HCT116 (cell line): ENCODE results near the gene CDH7. TPM values are rescaled to one million over a fixed set of nuclear protein-coding genes. Genes with fewer than 3 reads are reported as not detected.

Experiments
- ATAC-seq: fragments of 200-7000 bp; cut with Tn5 transposase; 2 replicates; pipeline ENCODE4 v1.9.1; 2020; ENCODE audit warnings: mild to moderate bottlenecking, moderate library complexity
- BruUV-seq: library from RNA; stranded (reverse); fragments of 400-500 nt; replicated peaks from 2 replicates; lab custom pipeline; 2021; lab: Mats Ljungman, UMichigan
- CTCF ChIA-PET: fragments of 300-600 bp; sonication (Branson Sonifier 250); formaldehyde crosslinking; loops from one replicate; lab custom pipeline; 2021; ENCODE audit warnings: antibody characterized with exemption; lab: Charles Lee
- POLR2A ChIA-PET: fragments of 300-600, 350-600 bp; sonication (Branson Sonifier 250); formaldehyde crosslinking; loops from one replicate; lab custom pipeline; 2021; ENCODE audit warnings: antibody characterized with exemption; lab: Charles Lee
- RAD21 ChIA-PET, 2 experiments: fragments of 300-600 bp; sonication (Branson Sonifier 250); formaldehyde crosslinking; loops; one replicate each; lab custom pipeline; 2023; ENCODE audit warnings: low total read pairs in 2 of 2; ENCODE audit not compliant: uncharacterized antibody in 2 of 2, unreplicated experiment in 2 of 2, low non-redundant PET in 1 of 2; lab: Charles Lee
- DNase-seq: peaks from one replicate; pipeline ENCODE4 v3.0.0-alpha.2; 2010; ENCODE audit warnings: low read depth, low spot score
- H2AFZ ChIP-seq: fragments of 200-600 bp; shearing (Covaris generic), sonication (generic); 2 replicates; pipeline ENCODE4 v1.6.1; 2017; ENCODE audit warnings: low read depth, mixed run types, mixed read lengths, antibody characterized with exemption, low read length; ENCODE audit not compliant: poor library complexity, severe bottlenecking
- H3K27ac ChIP-seq: 2 replicates; pipeline ENCODE4 v1.5.1; 2012; ENCODE audit warnings: low read depth, low read length
- H3K27me3 ChIP-seq: fragments of 200-600 bp; sonication (generic); 2 replicates; pipeline ENCODE4 v1.6.1; 2016; ENCODE audit warnings: mixed run types, low read length, mixed read lengths; ENCODE audit not compliant: insufficient read depth
- H3K36me3 ChIP-seq, 2 experiments: fragments of 200-500 bp in 1 of 2; fragments of 200-600 bp in 1 of 2; sonication (Bioruptor generic) in 1 of 2; sonication (generic) in 1 of 2; 2 replicates each; pipeline versions ENCODE4 v1.5.1 to v1.6.1; 2014 to 2016; ENCODE audit warnings: low read length in 2 of 2, inconsistent platforms in 1 of 2, mixed read lengths in 1 of 2, mixed run types in 1 of 2; ENCODE audit not compliant: insufficient read depth in 2 of 2, control insufficient read depth in 1 of 2
- H3K4me1 ChIP-seq, 2 experiments: fragments of 200-600 bp in 1 of 2; sonication (generic) in 1 of 2; 2 replicates each; pipeline versions ENCODE4 v1.5.1 to v1.6.1; 2012 to 2017; ENCODE audit warnings: low read length in 2 of 2, inconsistent platforms in 1 of 2, mild to moderate bottlenecking in 1 of 2, mixed read lengths in 1 of 2, mixed run types in 1 of 2, moderate library complexity in 1 of 2; ENCODE audit not compliant: insufficient read depth in 2 of 2, control insufficient read depth in 1 of 2
- H3K4me2 ChIP-seq: fragments of 200-600 bp; sonication (generic); 2 replicates; pipeline ENCODE4 v1.6.1; 2017; ENCODE audit warnings: mixed run types, low read length, mixed read lengths
- H3K4me3 ChIP-seq, 2 experiments: fragments of 200-600 bp in 1 of 2; sonication (generic) in 1 of 2; replicated peaks in 1 of 2; 2 replicates each; pipeline ENCODE4 v1.5.1; 2011 to 2016; ENCODE audit warnings: low read length in 2 of 2, control low read depth in 1 of 2, low read depth in 1 of 2, mild to moderate bottlenecking in 1 of 2, mixed read lengths in 1 of 2, mixed run types in 1 of 2
- H3K79me2 ChIP-seq: fragments of 200-600 bp; sonication (generic); 2 replicates; pipeline ENCODE4 v1.6.1; 2017; ENCODE audit warnings: mild to moderate bottlenecking, mixed run types, low read length, moderate library complexity, mixed read lengths; ENCODE audit not compliant: insufficient read depth
- H3K9ac ChIP-seq: fragments of 200-600 bp; sonication (generic); 2 replicates; pipeline ENCODE4 v1.6.1; 2016; ENCODE audit warnings: low read length, mixed read lengths
- H3K9me2 ChIP-seq: fragments of 200-600 bp; sonication (generic), shearing (Covaris generic); 2 replicates; pipeline ENCODE4 v1.6.1; 2017; ENCODE audit warnings: mixed run types, mild to moderate bottlenecking, moderate library complexity; ENCODE audit not compliant: insufficient read depth
- H3K9me3 ChIP-seq, 2 experiments: fragments of 200-500 bp in 1 of 2; fragments of 200-600 bp in 1 of 2; sonication (Bioruptor generic) in 1 of 2; sonication (generic) in 1 of 2; 2 replicates each; pipeline ENCODE4 v1.6.1; 2014 to 2017; ENCODE audit warnings: low read length in 2 of 2, mixed read lengths in 2 of 2, inconsistent platforms in 1 of 2, low read depth in 1 of 2, mild to moderate bottlenecking in 1 of 2, mixed run types in 1 of 2, moderate library complexity in 1 of 2; ENCODE audit not compliant: control insufficient read depth in 1 of 2, insufficient read depth in 1 of 2
- H4K20me1 ChIP-seq: fragments of 200-600 bp; sonication (generic), shearing (Covaris generic); 2 replicates; pipeline ENCODE4 v1.6.1; 2017; ENCODE audit warnings: mixed run types, mild to moderate bottlenecking, moderate library complexity; ENCODE audit not compliant: insufficient read depth
- CBX3 ChIP-seq: IDR thresholded peaks from 2 replicates; pipeline ENCODE4 v1.6.1; 2012; ENCODE audit warnings: low read depth
- CEBPB ChIP-seq: IDR thresholded peaks from 2 replicates; pipeline ENCODE4 v1.6.1; 2012; ENCODE audit warnings: low read depth
- EZH2phosphoT487 ChIP-seq: fragments of 200-600 bp; IDR thresholded peaks from 2 replicates; pipeline ENCODE4 v1.6.1; 2018; ENCODE audit warnings: antibody characterized with exemption, borderline replicate concordance
- FOSL1 ChIP-seq: IDR thresholded peaks from 2 replicates; pipeline ENCODE4 v1.6.1; 2012; ENCODE audit warnings: low read depth
- POLR2A ChIP-seq: IDR thresholded peaks from 2 replicates; pipeline ENCODE4 v1.7.0; 2011; ENCODE audit warnings: borderline replicate concordance; ENCODE audit not compliant: insufficient read depth, insufficient read length; ENCODE audit errors: extremely low read depth
- POLR2AphosphoS5 ChIP-seq: IDR thresholded peaks from 2 replicates; pipeline ENCODE4 v1.6.1; 2011; ENCODE audit warnings: mild to moderate bottlenecking, low read depth, low read length, moderate library complexity
- RAD21 ChIP-seq: IDR thresholded peaks from 2 replicates; pipeline ENCODE4 v1.6.1; 2012; ENCODE audit warnings: low read depth, mild to moderate bottlenecking
- SP1 ChIP-seq: IDR thresholded peaks from 2 replicates; pipeline ENCODE4 v1.6.1; 2012; ENCODE audit warnings: low read depth
- SRF ChIP-seq: IDR thresholded peaks from 2 replicates; pipeline ENCODE4 v1.6.1; 2012; ENCODE audit warnings: low read depth
- ZBTB33 ChIP-seq: IDR thresholded peaks from 2 replicates; pipeline ENCODE4 v1.6.1; 2011; ENCODE audit warnings: mild to moderate bottlenecking, low read length, moderate library complexity; ENCODE audit not compliant: insufficient replicate concordance; ENCODE audit errors: extremely low read depth
- ZNF274 ChIP-seq: fragments of 200-500 bp; sonication (Bioruptor generic); IDR thresholded peaks from 2 replicates; pipeline ENCODE4 v1.6.1; 2014; ENCODE audit warnings: mild to moderate bottlenecking, low read depth, low read length, inconsistent platforms
- intact Hi-C: fragments of 100-400 bp; cut with micrococcal nuclease; formaldehyde crosslinking; loops from 2 replicates; pipeline ENCODE4 v1.10.0; 2022
- total RNA-seq: library from RNA; stranded (reverse); gene quantifications from one replicate; pipeline ENCODE4 v1.2.1, GENCODE V29; 2021; ENCODE audit not compliant: unreplicated experiment

Gene CDH7
- total RNA-seq, 1 experiment from 2014 or later: not detected

DNA sequence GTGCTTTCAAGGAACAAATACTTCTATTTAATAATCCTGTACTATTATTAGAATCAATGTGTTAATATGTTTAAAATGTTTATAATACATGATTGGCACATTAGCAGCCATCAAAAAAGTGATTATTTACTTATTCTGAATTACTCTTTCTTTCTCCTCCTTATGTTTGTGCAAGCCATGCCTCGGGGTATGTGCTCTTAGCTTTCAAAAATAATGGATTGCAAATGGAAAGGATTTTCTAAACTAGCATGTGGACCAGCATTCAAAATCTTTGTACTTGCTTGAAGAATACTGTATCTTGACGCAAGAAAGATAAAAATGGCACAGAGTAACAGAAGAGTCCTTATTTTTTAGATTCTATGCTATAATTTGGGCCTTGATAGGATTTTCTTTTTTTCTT lies 156.5 kb downstream of the CDH7 start:
- no peak for TF ChIP-seq ZBTB33
- no peak for TF ChIP-seq EZH2phosphoT487
- no peak for TF ChIP-seq RAD21
- TF ChIP-seq FOSL1: no peak
- TF ChIP-seq SRF: no peak
- no peak for TF ChIP-seq ZNF274
- no peak for TF ChIP-seq CEBPB
- no peak for TF ChIP-seq CBX3
- no peak for TF ChIP-seq POLR2AphosphoS5
- no peak for TF ChIP-seq POLR2A
- no peak for TF ChIP-seq SP1
- RAD21 ChIA-PET: no interaction called here
- Histone ChIP-seq H3K4me2 (no peak overlapping the region), H3K4me3 (no peak overlapping the region), H3K4me1 (no peaks in the 10 kb centered on the region), H3K36me3 (no peaks in the 10 kb centered on the region), H3K9ac (no peak overlapping the region), H3K9me3 (peaks cover 10 to 24% of the 10 kb centered on the region in 2 experiments; a peak in 2 of 4 replicates), H4K20me1 (no peaks in the 10 kb centered on the region), H3K9me2 (no peaks in the 10 kb centered on the region), H3K27me3 (no peaks in the 10 kb centered on the region), H3K27ac (no peak overlapping the region), H3K79me2 (no peaks in the 10 kb centered on the region), H2AFZ (no peak overlapping the region)
- BruUV-seq: no TSS peak
- CTCF ChIA-PET: no interaction called here
- DNase-seq: no peak
- POLR2A ChIA-PET: no interaction called here
- intact Hi-C loops: no loop called here
- no peak for ATAC-seq
